ENCODE results near the gene VENTX.
A peak's percentile ranks its signal among the peaks of the same experiment; 100 is the strongest.

The VENTX gene

GRCh38 chr10:133225707-133226191, 11.9 kb upstream of the VENTX start:
- POLR2A ChIA-PET = no interaction called here
- H3K27me3 ChIP-seq (replicated peaks in 2 of 5; ENCODE audit: control insufficient read depth in 4 of 5, insufficient read depth in 5 of 5, low read length in 4 of 5) = peaks cover 0 to 76% (median 20%) of the 10 kb centered on the region in 5 experiments
- no peak overlapping the region for H3K4me3 ChIP-seq (ENCODE audit: control insufficient read depth in 1 of 7, extremely low read depth in 1 of 7, insufficient read depth in 4 of 7, low read depth in 2 of 7, low read length in 6 of 7)
- peaks cover 0 to 28% (median 14%) of the 10 kb centered on the region in 4 experiments for H3K4me1 ChIP-seq (ENCODE audit: control extremely low read depth in 1 of 4, control insufficient read depth in 4 of 4, insufficient read depth in 4 of 4, low read length in 3 of 4)
- WGBS (ENCODE audit: insufficient coverage) = 63% methylated on average over 22 of the region's 23 CpGs
- CTCF ChIA-PET = interaction anchor here (0.7 to 2.9 kb wide), 7 partner anchors 9 to 288 kb away, joined by 3 to 12 read pairs (median 4); no protein-coding TSS in a partner anchor
- H3K36me3 ChIP-seq (ENCODE audit: control insufficient read depth in 4 of 4, insufficient read depth in 4 of 4, low read length in 3 of 4) = no peaks in the 10 kb centered on the region
- H3K27ac ChIP-seq (ENCODE audit: insufficient read depth in 1 of 2, low read depth in 1 of 2, low read length in 2 of 2, poor library complexity in 1 of 2, severe bottlenecking in 2 of 2) = no peak overlapping the region
- H3K9me3 ChIP-seq (ENCODE audit: control extremely low read depth in 1 of 5, control insufficient read depth in 4 of 5, insufficient read depth in 2 of 5, low read depth in 1 of 5, low read length in 4 of 5) = no peaks in the 10 kb centered on the region
- no peak for DNase-seq

DNA sequence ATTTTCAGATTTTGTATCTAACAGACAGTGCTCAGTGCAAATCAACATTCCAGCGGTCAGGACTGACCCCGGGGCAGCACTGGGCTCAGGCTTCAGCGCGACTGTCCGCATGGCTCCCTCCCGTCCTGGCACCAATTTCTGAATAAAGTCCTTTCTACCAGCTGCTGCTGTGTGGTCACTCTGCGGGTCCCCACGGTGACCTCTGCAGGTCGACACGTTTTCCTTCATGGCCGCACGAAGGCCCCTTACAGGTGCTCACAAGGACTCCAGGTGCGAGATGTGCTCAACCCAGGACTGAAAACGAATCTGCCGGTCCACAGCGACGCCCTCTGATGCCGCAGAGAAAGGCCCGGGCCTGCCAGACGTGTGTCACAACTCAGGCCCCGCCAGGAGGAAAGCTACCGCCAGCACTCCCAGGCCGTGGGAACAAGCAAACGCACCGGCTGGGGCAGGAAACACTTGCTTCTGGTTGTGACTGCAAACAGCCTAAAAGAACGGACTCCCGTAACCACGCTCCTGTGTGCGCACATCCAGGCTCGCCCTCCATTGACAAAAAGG, 11.3 kb upstream of the VENTX start:
- ChIA-PET POLR2A (no interaction called here), CTCF (interaction anchor here (0.8 to 2.9 kb wide), 10 partner anchors 10 to 289 kb away, joined by 3 to 13 read pairs (median 4); no protein-coding TSS in a partner anchor)
- Histone ChIP-seq H3K4me1 (ENCODE audit: control extremely low read depth in 1 of 4, control insufficient read depth in 4 of 4, insufficient read depth in 4 of 4, low read length in 3 of 4) (peaks cover 0 to 32% (median 15%) of the 10 kb centered on the region in 4 experiments), H3K36me3 (ENCODE audit: control insufficient read depth in 4 of 4, insufficient read depth in 4 of 4, low read length in 3 of 4) (no peaks in the 10 kb centered on the region), H3K27me3 (replicated peaks in 2 of 5; ENCODE audit: control insufficient read depth in 4 of 5, insufficient read depth in 5 of 5, low read length in 4 of 5) (peaks cover 0 to 76% (median 19%) of the 10 kb centered on the region in 5 experiments), H3K9me3 (ENCODE audit: control extremely low read depth in 1 of 5, control insufficient read depth in 4 of 5, insufficient read depth in 2 of 5, low read depth in 1 of 5, low read length in 4 of 5) (no peaks in the 10 kb centered on the region), H3K27ac (ENCODE audit: insufficient read depth in 1 of 2, low read depth in 1 of 2, low read length in 2 of 2, poor library complexity in 1 of 2, severe bottlenecking in 2 of 2) (no peak overlapping the region), H3K4me3 (ENCODE audit: control insufficient read depth in 1 of 7, extremely low read depth in 1 of 7, insufficient read depth in 4 of 7, low read depth in 2 of 7, low read length in 6 of 7) (no peak overlapping the region)
- WGBS (ENCODE audit: insufficient coverage) = 25% methylated on average over 30 of the region's 30 CpGs
- peak in 1 of 3 donors; percentile 90 for DNase-seq

DNA sequence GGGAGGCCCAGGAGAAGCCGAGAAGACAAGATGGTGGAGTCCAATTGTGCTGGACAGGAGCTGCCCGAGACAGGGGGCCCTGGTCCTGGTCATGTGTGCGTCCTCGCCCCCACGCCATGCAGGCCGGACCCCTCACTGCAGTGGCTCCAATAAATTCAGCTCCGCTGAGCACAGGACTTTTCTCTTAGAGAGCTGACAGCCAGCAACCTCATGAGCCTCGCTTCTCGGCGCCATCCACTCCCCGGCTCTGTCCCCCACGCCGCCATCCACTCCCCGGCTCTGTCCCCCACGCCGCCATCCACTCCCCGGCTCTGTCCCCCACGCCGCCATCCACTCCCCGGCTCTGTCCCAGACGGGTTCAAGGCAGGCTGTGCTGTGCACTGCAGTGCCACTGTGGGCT, 10.4 kb upstream of the VENTX start:
- 96% methylated on average over 11 of the region's 21 CpGs for WGBS (ENCODE audit: insufficient coverage)
- ChIA-PET CTCF (interaction anchor here (0.8 to 2.9 kb wide), 10 partner anchors 11 to 290 kb away, joined by 3 to 13 read pairs (median 3); no protein-coding TSS in a partner anchor), POLR2A (no interaction called here)
- DNase-seq = no peak
- no peaks in the 10 kb centered on the region for H3K36me3 ChIP-seq (ENCODE audit: control insufficient read depth in 4 of 4, insufficient read depth in 4 of 4, low read length in 3 of 4)
- H3K27me3 ChIP-seq (replicated peaks in 2 of 5; ENCODE audit: control insufficient read depth in 4 of 5, insufficient read depth in 5 of 5, low read length in 4 of 5) = peaks cover 0 to 82% (median 23%) of the 10 kb centered on the region in 5 experiments
- H3K27ac ChIP-seq (ENCODE audit: insufficient read depth in 1 of 2, low read depth in 1 of 2, low read length in 2 of 2, poor library complexity in 1 of 2, severe bottlenecking in 2 of 2) = no peak overlapping the region
- no peak overlapping the region for H3K4me3 ChIP-seq (ENCODE audit: control insufficient read depth in 1 of 7, extremely low read depth in 1 of 7, insufficient read depth in 4 of 7, low read depth in 2 of 7, low read length in 6 of 7)
- no peaks in the 10 kb centered on the region for H3K9me3 ChIP-seq (ENCODE audit: control extremely low read depth in 1 of 5, control insufficient read depth in 4 of 5, insufficient read depth in 2 of 5, low read depth in 1 of 5, low read length in 4 of 5)
- peaks cover 0 to 32% (median 15%) of the 10 kb centered on the region in 4 experiments for H3K4me1 ChIP-seq (ENCODE audit: control extremely low read depth in 1 of 4, control insufficient read depth in 4 of 4, insufficient read depth in 4 of 4, low read length in 3 of 4)

- H3K4me1 ChIP-seq (ENCODE audit: control extremely low read depth in 1 of 4, control insufficient read depth in 4 of 4, insufficient read depth in 4 of 4, low read length in 3 of 4) = peaks cover 0 to 32% (median 15%) of the 10 kb centered on the region in 4 experiments
- H3K27ac ChIP-seq (ENCODE audit: insufficient read depth in 1 of 2, low read depth in 1 of 2, low read length in 2 of 2, poor library complexity in 1 of 2, severe bottlenecking in 2 of 2) = no peak overlapping the region
- no peaks in the 10 kb centered on the region for H3K9me3 ChIP-seq (ENCODE audit: control extremely low read depth in 1 of 5, control insufficient read depth in 4 of 5, insufficient read depth in 2 of 5, low read depth in 1 of 5, low read length in 4 of 5)
- H3K4me3 ChIP-seq (ENCODE audit: control insufficient read depth in 1 of 7, extremely low read depth in 1 of 7, insufficient read depth in 4 of 7, low read depth in 2 of 7, low read length in 6 of 7) = no peak overlapping the region
- no peak for DNase-seq
- POLR2A ChIA-PET = interaction anchor here (0.7 kb wide), 1 partner anchor 77 kb away, joined by 5 read pairs; no protein-coding TSS in a partner anchor
- CTCF ChIA-PET = no interaction called here
- WGBS (ENCODE audit: insufficient coverage) = 13% methylated on average over 40 of the region's 58 CpGs
- no peaks in the 10 kb centered on the region for H3K36me3 ChIP-seq (ENCODE audit: control insufficient read depth in 4 of 4, insufficient read depth in 4 of 4, low read length in 3 of 4)
- H3K27me3 ChIP-seq (replicated peaks in 2 of 5; ENCODE audit: control insufficient read depth in 4 of 5, insufficient read depth in 5 of 5, low read length in 4 of 5) = peaks cover 0 to 96% (median 25%) of the 10 kb centered on the region in 5 experiments
These were observed 8.2 kb upstream of the VENTX start for GRCh38 chr10:133229265-133230043.

DNA sequence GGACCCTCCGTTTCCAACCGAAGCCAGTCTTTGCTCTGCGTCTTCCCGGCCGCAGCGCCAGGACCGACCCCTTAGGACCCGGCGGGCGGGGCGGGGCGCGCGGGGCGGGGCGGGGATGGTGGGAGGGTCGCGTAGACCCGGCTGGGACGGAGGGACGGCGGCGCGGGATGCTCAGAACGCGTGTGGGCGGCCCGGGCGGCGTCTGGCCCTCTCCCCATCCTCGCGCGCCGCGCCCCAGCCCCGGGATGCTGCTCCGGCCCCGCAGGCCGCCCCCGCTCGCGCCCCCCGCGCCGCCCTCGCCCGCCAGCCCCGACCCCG, 7.7 kb upstream of the VENTX start, which contains the start of gene UTF1:
Gene UTF1, plus strand, starts transcription at position 174 of the 318 bp plus-strand sequence. Its CDS starts 72 bp downstream, at position 246.
- H3K27me3 ChIP-seq (replicated peaks in 2 of 5; ENCODE audit: control insufficient read depth in 4 of 5, insufficient read depth in 5 of 5, low read length in 4 of 5) = peaks cover 0 to 91% (median 25%) of the 10 kb centered on the region in 5 experiments

DNA sequence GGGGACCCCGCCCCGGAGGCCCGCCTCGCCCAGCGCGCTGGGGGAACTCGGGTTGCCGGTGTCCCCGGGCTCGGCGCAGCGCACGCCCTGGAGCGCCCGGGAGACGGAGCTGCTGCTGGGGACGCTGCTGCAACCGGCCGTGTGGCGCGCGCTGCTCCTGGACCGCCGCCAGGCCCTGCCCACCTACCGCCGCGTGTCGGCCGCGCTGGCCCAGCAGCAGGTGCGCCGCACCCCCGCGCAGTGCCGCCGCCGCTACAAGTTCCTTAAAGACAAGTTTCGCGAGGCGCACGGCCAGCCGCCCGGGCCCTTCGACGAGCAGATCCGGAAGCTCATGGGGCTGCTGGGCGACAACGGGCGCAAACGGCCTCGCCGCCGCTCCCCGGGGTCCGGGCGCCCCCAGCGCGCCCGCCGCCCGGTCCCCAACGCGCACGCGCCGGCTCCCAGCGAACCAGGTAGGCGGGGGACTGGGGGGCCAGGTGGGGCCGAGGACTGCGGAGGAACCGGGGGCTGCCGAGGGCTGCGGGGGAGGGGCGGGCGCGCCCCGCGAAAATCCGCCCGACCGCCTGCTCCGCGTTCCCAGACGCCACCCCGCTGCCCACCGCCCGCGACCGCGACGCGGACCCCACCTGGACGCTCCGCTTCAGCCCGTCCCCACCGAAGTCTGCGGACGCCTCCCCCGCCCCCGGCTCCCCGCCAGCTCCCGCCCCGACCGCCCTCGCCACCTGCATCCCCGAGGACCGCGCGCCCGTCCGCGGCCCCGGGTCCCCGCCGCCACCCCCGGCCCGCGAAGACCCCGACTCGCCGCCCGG, 7.1 kb upstream of the VENTX start:
- H3K36me3 ChIP-seq (ENCODE audit: control insufficient read depth in 4 of 4, insufficient read depth in 4 of 4, low read length in 3 of 4) = no peaks in the 10 kb centered on the region
- ChIA-PET CTCF (no interaction called here), POLR2A (no interaction called here)
- peak overlapping the region in 3 of 7 experiments; percentile 19 to 48 (median 23) for H3K4me3 ChIP-seq (ENCODE audit: control insufficient read depth in 1 of 7, extremely low read depth in 1 of 7, insufficient read depth in 4 of 7, low read depth in 2 of 7, low read length in 6 of 7)
- H3K4me1 ChIP-seq (ENCODE audit: control extremely low read depth in 1 of 4, control insufficient read depth in 4 of 4, insufficient read depth in 4 of 4, low read length in 3 of 4) = peaks cover 0 to 37% (median 19%) of the 10 kb centered on the region in 4 experiments
- H3K9me3 ChIP-seq (ENCODE audit: control extremely low read depth in 1 of 5, control insufficient read depth in 4 of 5, insufficient read depth in 2 of 5, low read depth in 1 of 5, low read length in 4 of 5) = no peaks in the 10 kb centered on the region
- no peak overlapping the region for H3K27ac ChIP-seq (ENCODE audit: insufficient read depth in 1 of 2, low read depth in 1 of 2, low read length in 2 of 2, poor library complexity in 1 of 2, severe bottlenecking in 2 of 2)
- DNase-seq = peak; percentile 59 to 88 (median 81)
- H3K27me3 ChIP-seq (replicated peaks in 2 of 5; ENCODE audit: control insufficient read depth in 4 of 5, insufficient read depth in 5 of 5, low read length in 4 of 5) = peaks cover 0 to 91% (median 25%) of the 10 kb centered on the region in 5 experiments
- WGBS (ENCODE audit: insufficient coverage) = 1% methylated on average over 78 of the region's 122 CpGs

More for the DNA sequence above, 7.7 kb upstream of the VENTX start, which contains the start of gene UTF1:
- 2% methylated on average over 25 of the region's 49 CpGs for WGBS (ENCODE audit: insufficient coverage)
- peaks cover 0 to 32% (median 15%) of the 10 kb centered on the region in 4 experiments for H3K4me1 ChIP-seq (ENCODE audit: control extremely low read depth in 1 of 4, control insufficient read depth in 4 of 4, insufficient read depth in 4 of 4, low read length in 3 of 4)
- ChIA-PET CTCF (no interaction called here), POLR2A (no interaction called here)
- no peaks in the 10 kb centered on the region for H3K9me3 ChIP-seq (ENCODE audit: control extremely low read depth in 1 of 5, control insufficient read depth in 4 of 5, insufficient read depth in 2 of 5, low read depth in 1 of 5, low read length in 4 of 5)
- no peak within 1 kb of the TSS for H3K27ac ChIP-seq (ENCODE audit: insufficient read depth in 1 of 2, low read depth in 1 of 2, low read length in 2 of 2, poor library complexity in 1 of 2, severe bottlenecking in 2 of 2)
- H3K4me3 ChIP-seq (ENCODE audit: control insufficient read depth in 1 of 7, extremely low read depth in 1 of 7, insufficient read depth in 4 of 7, low read depth in 2 of 7, low read length in 6 of 7) = peak within 1 kb of the TSS in 3 of 7 experiments; percentile 19 to 48 (median 23)
- H3K36me3 ChIP-seq (ENCODE audit: control insufficient read depth in 4 of 4, insufficient read depth in 4 of 4, low read length in 3 of 4) = no peaks in the 10 kb centered on the region
- no peak for DNase-seq
